ENCODE measurements around the gene PCSK4. TPM values are rescaled to one million over a fixed set of nuclear protein-coding genes. Genes with fewer than 3 reads are reported as not detected.

PCSK4 gene
- total RNA-seq, 4 donors from 2014 or later, result 2.6 to 11.9 (median 7.5) TPM

- no peak for DNase-seq
- TF ChIP-seq EP300 (IDR thresholded peaks at IDR 0.05; ENCODE audit: low read depth) (no peak), POLR2A (IDR thresholded peaks at IDR 0.05) (no peak), CTCF (IDR thresholded peaks at IDR 0.05) (no peak), POLR2AphosphoS5 (IDR thresholded peaks at IDR 0.05) (no peak)
- H3K4me1 ChIP-seq, result peaks cover 6 to 19% (median 14%) of the 10 kb centered on the region in 4 donors
- H3K27me3 ChIP-seq, result no peaks in the 10 kb centered on the region
- in situ Hi-C loops (cut with MboI; ENCODE audit: low pct_ligation_motif_present in 1 of 4, low pct_unique_long_range_greater_than_20kb in 1 of 4, low sequenced_read_pairs in 3 of 4), result no loop called here
- H3K9me3 ChIP-seq, result no peaks in the 10 kb centered on the region
- no peak overlapping the region for H3K4me3 ChIP-seq
- H3K36me3 ChIP-seq, result peaks cover 0 to 34% (median 16%) of the 10 kb centered on the region in 4 donors
- 93% methylated on average over 33 of the region's 39 CpGs; no CpG with 5 or more reads in 1 of the 2 donors for WGBS, 2 donors (ENCODE audit: low coverage in 1 of 2)
- no peak overlapping the region for H3K27ac ChIP-seq
- intact Hi-C loops (cut with DNase I; ENCODE audit: low total_unique reads), result no loop called here
These were observed 55.5 kb downstream of the PCSK4 start for GRCh38 chr19:1434577-1435060.

DNA sequence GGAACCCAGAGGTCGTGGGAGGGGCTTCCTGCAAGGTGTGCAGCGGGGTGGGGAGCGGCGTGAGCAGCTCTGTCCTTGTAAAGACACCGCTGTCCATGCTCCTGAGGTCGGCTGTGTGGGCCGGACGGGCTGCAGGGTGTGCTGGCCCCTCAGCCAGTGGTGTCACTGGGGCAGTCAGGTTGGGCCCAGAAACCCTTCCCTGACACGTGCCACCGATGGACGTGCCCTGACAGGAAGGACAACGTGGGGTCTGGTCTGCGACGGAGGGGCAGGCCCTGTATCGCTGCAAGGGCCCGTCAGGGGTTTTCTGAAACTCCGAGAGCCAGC is 56.1 kb downstream of the PCSK4 start:
- in situ Hi-C loops (cut with MboI; ENCODE audit: low pct_ligation_motif_present in 1 of 4, low pct_unique_long_range_greater_than_20kb in 1 of 4, low sequenced_read_pairs in 3 of 4), result no loop called here
- no peak overlapping the region for H3K4me3 ChIP-seq
- no peak for DNase-seq
- H3K27me3 ChIP-seq, result no peaks in the 10 kb centered on the region
- no peaks in the 10 kb centered on the region for H3K9me3 ChIP-seq
- H3K36me3 ChIP-seq, result peaks cover 0 to 36% (median 19%) of the 10 kb centered on the region in 4 donors
- 92 to 100% methylated on average over 3 to 15 of the region's 17 CpGs for WGBS, 2 donors (ENCODE audit: low coverage in 1 of 2)
- H3K4me1 ChIP-seq, result peaks cover 0 to 17% (median 8%) of the 10 kb centered on the region in 4 donors
- TF ChIP-seq EP300 (IDR thresholded peaks at IDR 0.05; ENCODE audit: low read depth), result no peak
- TF ChIP-seq CTCF (IDR thresholded peaks at IDR 0.05), result no peak
- no peak for TF ChIP-seq POLR2A (IDR thresholded peaks at IDR 0.05)
- TF ChIP-seq POLR2AphosphoS5 (IDR thresholded peaks at IDR 0.05), result no peak
- intact Hi-C loops (cut with DNase I; ENCODE audit: low total_unique reads), result no loop called here
- no peak overlapping the region for H3K27ac ChIP-seq

DNA sequence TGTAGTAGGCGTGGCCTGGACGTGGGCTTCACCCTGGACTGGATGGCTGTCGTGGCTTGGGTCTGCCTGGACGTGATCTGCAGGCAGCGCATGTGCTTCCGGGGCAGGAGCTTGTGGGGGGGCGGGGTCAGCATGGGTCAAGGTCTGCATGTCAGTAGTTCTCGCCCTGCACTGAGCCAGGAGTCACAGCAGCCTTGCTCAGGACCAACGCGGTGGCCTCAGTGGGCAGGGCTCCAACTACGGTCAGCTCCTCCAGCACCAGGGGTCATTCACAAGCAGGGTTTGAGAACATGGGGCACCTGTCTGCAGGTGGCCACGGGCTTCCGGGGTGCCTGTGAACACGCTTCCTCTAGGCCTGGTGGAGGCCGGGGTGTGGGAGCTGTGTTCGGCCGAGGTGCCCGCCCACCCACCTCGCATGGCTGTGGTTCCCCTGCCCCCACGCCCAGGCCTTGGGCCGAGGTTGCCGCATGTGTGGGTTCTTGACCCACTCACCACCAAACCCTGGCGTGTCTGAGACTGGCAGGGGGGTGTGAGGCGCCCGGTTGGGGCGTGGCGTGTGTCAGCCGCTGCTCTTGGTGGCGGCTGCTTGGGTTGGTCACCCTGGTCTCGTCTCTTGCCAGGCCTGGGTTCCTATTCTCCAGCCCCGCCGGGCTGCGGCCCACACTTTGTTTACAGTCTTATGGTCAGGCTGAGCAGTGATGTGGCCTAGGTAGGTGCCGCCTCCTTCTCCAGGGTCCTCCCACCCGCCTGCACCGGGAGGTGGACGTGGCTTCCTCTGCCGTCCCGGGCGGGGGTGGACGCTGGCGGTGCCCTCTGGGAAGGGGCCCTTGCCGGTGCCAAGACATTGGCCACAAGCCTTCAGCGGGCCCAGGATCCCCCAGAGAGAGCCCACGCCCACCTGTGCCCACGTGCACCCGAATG is 56.8 kb downstream of the PCSK4 start:
- no peak for DNase-seq
- intact Hi-C loops (cut with DNase I; ENCODE audit: low total_unique reads), result no loop called here
- Histone ChIP-seq H3K27ac (no peak overlapping the region), H3K27me3 (no peaks in the 10 kb centered on the region), H3K4me1 (peaks cover 0 to 14% (median 7%) of the 10 kb centered on the region in 4 donors), H3K36me3 (peaks cover 0 to 40% (median 22%) of the 10 kb centered on the region in 4 donors), H3K4me3 (no peak overlapping the region), H3K9me3 (no peaks in the 10 kb centered on the region)
- TF ChIP-seq CTCF (IDR thresholded peaks at IDR 0.05) (no peak), POLR2A (IDR thresholded peaks at IDR 0.05) (no peak), POLR2AphosphoS5 (IDR thresholded peaks at IDR 0.05) (no peak), EP300 (IDR thresholded peaks at IDR 0.05; ENCODE audit: low read depth) (no peak)
- WGBS, 2 donors (ENCODE audit: low coverage in 1 of 2), result 94% methylated on average over 22 of the region's 47 CpGs; no CpG with 5 or more reads in 1 of the 2 donors
- in situ Hi-C loops (cut with MboI; ENCODE audit: low pct_ligation_motif_present in 1 of 4, low pct_unique_long_range_greater_than_20kb in 1 of 4, low sequenced_read_pairs in 3 of 4), result no loop called here

- Histone ChIP-seq H3K36me3 (peaks cover 0 to 40% (median 22%) of the 10 kb centered on the region in 4 donors), H3K9me3 (no peaks in the 10 kb centered on the region), H3K4me1 (peaks cover 0 to 9% (median 2%) of the 10 kb centered on the region in 4 donors), H3K27ac (no peak overlapping the region), H3K4me3 (no peak overlapping the region), H3K27me3 (no peaks in the 10 kb centered on the region)
- TF ChIP-seq EP300 (IDR thresholded peaks at IDR 0.05; ENCODE audit: low read depth), result no peak
- no peak for TF ChIP-seq POLR2AphosphoS5 (IDR thresholded peaks at IDR 0.05)
- no peak for TF ChIP-seq POLR2A (IDR thresholded peaks at IDR 0.05)
- TF ChIP-seq CTCF (IDR thresholded peaks at IDR 0.05), result no peak
- 96% methylated on average over 16 of the region's 16 CpGs; no CpG with 5 or more reads in 1 of the 2 donors for WGBS, 2 donors (ENCODE audit: low coverage in 1 of 2)
- intact Hi-C loops (cut with DNase I; ENCODE audit: low total_unique reads) (no loop called here), in situ Hi-C loops (cut with MboI; ENCODE audit: low pct_ligation_motif_present in 1 of 4, low pct_unique_long_range_greater_than_20kb in 1 of 4, low sequenced_read_pairs in 3 of 4) (no loop called here)
- no peak for DNase-seq
These were observed 57.7 kb downstream of the PCSK4 start for GRCh38 chr19:1432507-1432887.

All from transverse colon (tissue), 4 donors.